ENCODE data around the gene OBP2B.

- TF ChIP-seq CTCF (IDR thresholded peaks at IDR 0.05) (no peak), EP300 (IDR thresholded peaks at IDR 0.05) (no peak), POLR2AphosphoS5 (IDR thresholded peaks at IDR 0.05) (no peak)
Measured at GRCh38 chr9:133164191-133164590, 44.9 kb downstream of the OBP2B start.

Measured in suprapubic skin (tissue), 4 donors.